22Rv1 (cell line): Measurements from ENCODE around the gene NECTIN1.

ENCODE experiments used
- ZFX ChIP-seq: fragments of 450-650 bp; IDR thresholded peaks from 2 replicates; pipeline ENCODE4 v1.6.1; 2017; ENCODE audit warnings: antibody characterized with exemption, borderline replicate concordance
- TF ChIP-seq, protein P1 (sequence below): fragments of 450-650 bp; IDR thresholded peaks from 2 replicates; pipeline ENCODE4 v1.5.1; 2017; ENCODE audit warnings: mild to moderate bottlenecking

DNA sequence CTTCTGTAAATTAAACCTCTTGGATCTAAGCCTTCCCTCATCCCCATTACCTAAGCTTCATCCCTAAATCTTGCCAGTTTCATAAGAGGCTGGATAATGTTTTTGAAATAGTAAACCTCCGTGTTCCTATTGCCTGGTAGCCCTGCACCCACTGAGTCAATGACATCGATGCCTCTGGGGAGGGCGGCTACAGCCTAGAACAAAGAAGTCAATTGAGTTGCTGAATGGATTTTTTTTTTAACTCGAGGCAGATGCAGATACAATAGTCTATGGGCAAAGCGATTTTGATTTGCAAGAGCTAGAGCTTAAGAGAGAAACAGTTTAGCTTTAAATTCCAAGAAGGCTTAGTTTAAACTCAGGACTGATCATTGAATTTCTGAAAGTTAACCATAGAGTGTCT lies 121.3 kb downstream of the NECTIN1 start:
- TF ChIP-seq, protein P1, sequence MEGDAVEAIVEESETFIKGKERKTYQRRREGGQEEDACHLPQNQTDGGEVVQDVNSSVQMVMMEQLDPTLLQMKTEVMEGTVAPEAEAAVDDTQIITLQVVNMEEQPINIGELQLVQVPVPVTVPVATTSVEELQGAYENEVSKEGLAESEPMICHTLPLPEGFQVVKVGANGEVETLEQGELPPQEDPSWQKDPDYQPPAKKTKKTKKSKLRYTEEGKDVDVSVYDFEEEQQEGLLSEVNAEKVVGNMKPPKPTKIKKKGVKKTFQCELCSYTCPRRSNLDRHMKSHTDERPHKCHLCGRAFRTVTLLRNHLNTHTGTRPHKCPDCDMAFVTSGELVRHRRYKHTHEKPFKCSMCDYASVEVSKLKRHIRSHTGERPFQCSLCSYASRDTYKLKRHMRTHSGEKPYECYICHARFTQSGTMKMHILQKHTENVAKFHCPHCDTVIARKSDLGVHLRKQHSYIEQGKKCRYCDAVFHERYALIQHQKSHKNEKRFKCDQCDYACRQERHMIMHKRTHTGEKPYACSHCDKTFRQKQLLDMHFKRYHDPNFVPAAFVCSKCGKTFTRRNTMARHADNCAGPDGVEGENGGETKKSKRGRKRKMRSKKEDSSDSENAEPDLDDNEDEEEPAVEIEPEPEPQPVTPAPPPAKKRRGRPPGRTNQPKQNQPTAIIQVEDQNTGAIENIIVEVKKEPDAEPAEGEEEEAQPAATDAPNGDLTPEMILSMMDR, result no peak
- TF ChIP-seq ZFX, result no peak
